ENCODE data around the gene HMCN1.

The HMCN1 gene

GRCh38 chr1:186076006-186076405 is 341.8 kb downstream of the HMCN1 start:
- in situ Hi-C loops (cut with MboI; ENCODE audit: low sequenced_read_pairs, unreplicated experiment), result no loop called here
- DNase-seq (ENCODE audit: low spot score), result no peak
- no peak for TF ChIP-seq CTCF (IDR thresholded peaks at IDR 0.05; ENCODE audit: borderline replicate concordance, control extremely low read depth, extremely low read depth, insufficient read depth, missing control alignments)

GRCh38 chr1:186078245-186078644 is 344.1 kb downstream of the HMCN1 start:
- no peak for TF ChIP-seq CTCF (IDR thresholded peaks at IDR 0.05; ENCODE audit: borderline replicate concordance, control extremely low read depth, extremely low read depth, insufficient read depth, missing control alignments)
- in situ Hi-C loops (cut with MboI; ENCODE audit: low sequenced_read_pairs, unreplicated experiment), result no loop called here
- peak; percentile 12 for DNase-seq (ENCODE audit: low spot score)

- no peak for TF ChIP-seq CTCF (IDR thresholded peaks at IDR 0.05; ENCODE audit: borderline replicate concordance, control extremely low read depth, extremely low read depth, insufficient read depth, missing control alignments)
- in situ Hi-C loops (cut with MboI; ENCODE audit: low sequenced_read_pairs, unreplicated experiment), result no loop called here
- no peak for DNase-seq (ENCODE audit: low spot score)
Measured at GRCh38 chr1:186079084-186079684, 345.0 kb downstream of the HMCN1 start.

- DNase-seq (ENCODE audit: low spot score), result peak; percentile 3
- in situ Hi-C loops (cut with MboI; ENCODE audit: low sequenced_read_pairs, unreplicated experiment), result no loop called here
- no peak for TF ChIP-seq CTCF (IDR thresholded peaks at IDR 0.05; ENCODE audit: borderline replicate concordance, control extremely low read depth, extremely low read depth, insufficient read depth, missing control alignments)
Measured at GRCh38 chr1:186082235-186082937, 348.2 kb downstream of the HMCN1 start.

- no peak for TF ChIP-seq CTCF (IDR thresholded peaks at IDR 0.05; ENCODE audit: borderline replicate concordance, control extremely low read depth, extremely low read depth, insufficient read depth, missing control alignments)
- in situ Hi-C loops (cut with MboI; ENCODE audit: low sequenced_read_pairs, unreplicated experiment), result no loop called here
Measured at GRCh38 chr1:186086583-186086982, 352.4 kb downstream of the HMCN1 start.

GRCh38 chr1:186089940-186090339 is 355.7 kb downstream of the HMCN1 start:
- in situ Hi-C loops (cut with MboI; ENCODE audit: low sequenced_read_pairs, unreplicated experiment), result no loop called here
- DNase-seq (ENCODE audit: low spot score), result no peak
- TF ChIP-seq CTCF (IDR thresholded peaks at IDR 0.05; ENCODE audit: borderline replicate concordance, control extremely low read depth, extremely low read depth, insufficient read depth, missing control alignments), result no peak

More at GRCh38 chr1:186086583-186086982, 352.4 kb downstream of the HMCN1 start:
- no peak for DNase-seq (ENCODE audit: low spot score)
